ENCODE results near the gene EBF3.

- TF ChIP-seq, protein P1, sequence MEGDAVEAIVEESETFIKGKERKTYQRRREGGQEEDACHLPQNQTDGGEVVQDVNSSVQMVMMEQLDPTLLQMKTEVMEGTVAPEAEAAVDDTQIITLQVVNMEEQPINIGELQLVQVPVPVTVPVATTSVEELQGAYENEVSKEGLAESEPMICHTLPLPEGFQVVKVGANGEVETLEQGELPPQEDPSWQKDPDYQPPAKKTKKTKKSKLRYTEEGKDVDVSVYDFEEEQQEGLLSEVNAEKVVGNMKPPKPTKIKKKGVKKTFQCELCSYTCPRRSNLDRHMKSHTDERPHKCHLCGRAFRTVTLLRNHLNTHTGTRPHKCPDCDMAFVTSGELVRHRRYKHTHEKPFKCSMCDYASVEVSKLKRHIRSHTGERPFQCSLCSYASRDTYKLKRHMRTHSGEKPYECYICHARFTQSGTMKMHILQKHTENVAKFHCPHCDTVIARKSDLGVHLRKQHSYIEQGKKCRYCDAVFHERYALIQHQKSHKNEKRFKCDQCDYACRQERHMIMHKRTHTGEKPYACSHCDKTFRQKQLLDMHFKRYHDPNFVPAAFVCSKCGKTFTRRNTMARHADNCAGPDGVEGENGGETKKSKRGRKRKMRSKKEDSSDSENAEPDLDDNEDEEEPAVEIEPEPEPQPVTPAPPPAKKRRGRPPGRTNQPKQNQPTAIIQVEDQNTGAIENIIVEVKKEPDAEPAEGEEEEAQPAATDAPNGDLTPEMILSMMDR (conservative IDR thresholded peaks at IDR 0.05), result no peak
- no peak for TF ChIP-seq EZH2 (IDR thresholded peaks at IDR 0.05; ENCODE audit: low read depth)
Measured at GRCh38 chr10:129972145-129972965, 8.3 kb upstream of the EBF3 start.

Data from PC-9 (cell line).